Heart left ventricle (tissue), 16 donors: ENCODE measurements around the gene SMARCC1. TPM values are rescaled to one million over a fixed set of nuclear protein-coding genes. Genes with fewer than 3 reads are reported as not detected.

Source experiments
- ATAC-seq, 4 donors: fragments of 200-7000 bp; cut with Tn5 transposase; one replicate each; pipeline ENCODE4 v1.9.1; 2020 to 2022; ENCODE audit warnings: moderate library complexity in 4 of 4, mild to moderate bottlenecking in 3 of 4, moderate number of reproducible peaks in 1 of 4
- DNase-seq, 5 donors: peaks; one replicate each; pipeline ENCODE4 v3.0.0-alpha.2; 2020
- H3K27ac ChIP-seq, 12 donors: fragments of 200-600 bp; sonication (generic) in 4 of 12; one replicate each; pipeline versions ENCODE4 v1.5.0 to v1.8.0; 2016 to 2022; ENCODE audit warnings: mild to moderate bottlenecking in 2 of 12
- H3K27me3 ChIP-seq, 9 donors: fragments of 200-600 bp; sonication (generic) in 2 of 9; one replicate each; pipeline versions ENCODE4 v1.5.1 to v1.8.0; 2016 to 2022; ENCODE audit warnings: mild to moderate bottlenecking in 3 of 9
- H3K36me3 ChIP-seq, 9 donors: fragments of 200-600 bp; sonication (generic) in 2 of 9; one replicate each; pipeline versions ENCODE4 v1.5.0 to v1.8.0; 2018 to 2022; ENCODE audit warnings: mild to moderate bottlenecking in 2 of 9
- H3K4me1 ChIP-seq, 12 donors: fragments of 200-600 bp; sonication (generic) in 4 of 12; one replicate each; pipeline versions ENCODE4 v1.5.0 to v1.8.0; 2016 to 2022; ENCODE audit warnings: mild to moderate bottlenecking in 3 of 12
- H3K4me3 ChIP-seq, 12 donors: fragments of 200-600 bp; sonication (generic) in 4 of 12; one replicate each; pipeline versions ENCODE4 v1.5.0 to v1.8.0; 2017 to 2022; ENCODE audit warnings: mild to moderate bottlenecking in 9 of 12, moderate library complexity in 4 of 12
- H3K9me3 ChIP-seq, 12 donors: fragments of 200-600 bp; sonication (generic) in 4 of 12; one replicate each; pipeline versions ENCODE4 v1.5.0 to v1.8.0; 2016 to 2022; ENCODE audit warnings: mild to moderate bottlenecking in 1 of 12
- POLR2A ChIP-seq, 2 donors: fragments of 450-650 bp; IDR thresholded peaks; one replicate each; pipeline ENCODE4 v1.6.1; 2017; ENCODE audit warnings: antibody characterized with exemption in 2 of 2, mild to moderate bottlenecking in 2 of 2, moderate library complexity in 2 of 2
- WGBS, 4 donors: extraction: QIAGEN DNeasy Blood & Tissue Kit in 2 of 4; methylation state at CpG; one replicate each; pipeline versions ENCODE4 v1.1.5 to v1.1.7; 2013 to 2018; 5-methylcytosine and 5-hydroxymethylcytosine counted together
- intact Hi-C, 10 donors: fragments of 100-400 bp; cut with DNase I; formaldehyde crosslinking; loops; one replicate each; pipeline versions ENCODE4 v1.11.1 to v1.14.2; 2022
- polyA plus RNA-seq, 2 donors: library from polyadenylated mRNA; stranded (reverse); fragments of 200-250 nt; gene quantifications; one replicate each; pipeline ENCODE4 v1.2.3, GENCODE V29; 2013
- total RNA-seq, 9 donors: library from RNA; depleted of rRNA in 2 of 9; stranded (reverse); fragments of >200 nt in 2 of 9; fragmentation: NEBNext Ultra II Directional in 3 of 9; extraction: Animal tissue kit (Norgen Biotek cat#: 25700) in 3 of 9; gene quantifications; one replicate each; pipeline versions ENCODE4 v1.1.0 to v1.2.4, GENCODE V29; 2016 to 2023
- TF ChIP-seq, protein P1 (sequence below), 12 donors: fragments of 200-600 bp; sonication (generic) in 4 of 12; IDR thresholded peaks; one replicate each; pipeline versions ENCODE4 v1.5.0 to v1.8.0; 2018 to 2022; ENCODE audit warnings: antibody characterized with exemption in 12 of 12, mild to moderate bottlenecking in 5 of 12
- donor health status: ischemic (EF 13 %, LVEDD 7.1; RV severe dilation, severe dysfunction).
- donor health status: healthy with polysubstance abuse.
- donor health status: DM: no; HTN: yes; CAD: no.
- donor health status: DM: no; HTN: no; CAD: no.
- donor health status: ischemic (EF 25% LVEDD 6.9; RV normal size, moderate dysfunction).
- donor health status: ischemic (EF 25% LVEDD 5.7; RV mildly dilated, moderate dysfunction).
- donor health status: healthy.
- donor health status: DM: yes; HTN: yes; CAD: no.
- donor health status: ischemic (EF 35%, LVEDD 5.7; RV mildly dilated, moderate dysfunction).
- donor health status: nonischemic (EF 11% LVEDD 7.7; RV severe dilation, severe dysfunction).
- donor health status: DM: yes; HTN: yes; CAD: no.
- donor health status: PGD.
- donor health status: ischemic (EF 29% LVEDD 5.4; RV normal size, mild dysfunction).
- donor health status: nonischemic (EF 23%, LVEDD 6.1; RV moderate dilation, normal function).

The SMARCC1 gene
- total and polyA plus RNA-seq, 11 donors: 5.8 to 31.4 (median 25.5) TPM

DNA sequence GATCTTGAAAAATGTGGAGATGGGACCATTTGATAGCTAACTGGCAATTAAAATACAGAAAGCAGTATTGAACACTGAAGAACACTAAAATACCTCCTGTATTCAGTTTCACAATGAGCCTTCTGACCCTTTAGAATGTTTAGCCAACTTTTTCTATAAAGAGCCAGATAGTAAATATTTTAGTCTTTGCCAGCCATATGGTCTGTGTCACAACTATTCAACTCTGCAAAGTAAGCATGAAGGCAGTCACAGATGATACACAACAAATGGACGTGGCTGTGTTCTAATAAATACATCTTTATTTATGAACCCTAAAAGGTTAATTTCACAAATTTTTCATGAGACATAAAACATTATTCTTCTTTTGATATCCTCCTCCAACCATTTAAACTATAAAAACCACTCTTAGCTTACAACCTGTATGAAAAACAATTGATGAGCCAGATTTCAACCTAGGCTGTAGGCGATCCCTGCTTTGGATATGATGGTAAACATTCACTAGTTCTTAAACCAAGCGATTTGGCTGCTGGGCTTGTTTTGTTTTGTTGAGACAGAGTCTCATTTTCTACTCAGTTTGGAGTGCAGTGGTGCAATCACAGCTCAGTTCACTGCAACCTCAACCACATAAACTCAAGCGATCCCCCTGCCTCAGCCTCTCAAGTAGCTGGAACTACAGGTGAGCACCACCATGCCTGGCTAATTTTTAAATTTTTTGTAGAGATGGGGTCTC lies 189.5 kb downstream of the SMARCC1 start:
- ATAC-seq (no peak), DNase-seq (no peak)
- Histone ChIP-seq H3K27ac (no peak overlapping the region), H3K4me1 (peaks cover 0 to 6% (median 0%) of the 10 kb centered on the region in 12 donors), H3K36me3 (peaks cover 0 to 71% (median 42%) of the 10 kb centered on the region in 9 donors), H3K9me3 (no peaks in the 10 kb centered on the region), H3K27me3 (no peaks in the 10 kb centered on the region), H3K4me3 (no peak overlapping the region)
- intact Hi-C loops: no loop called here
- WGBS, 4 donors: 89 to 94% (median 92%) methylated on average over 4 of the region's 4 CpGs
- TF ChIP-seq, protein P1, sequence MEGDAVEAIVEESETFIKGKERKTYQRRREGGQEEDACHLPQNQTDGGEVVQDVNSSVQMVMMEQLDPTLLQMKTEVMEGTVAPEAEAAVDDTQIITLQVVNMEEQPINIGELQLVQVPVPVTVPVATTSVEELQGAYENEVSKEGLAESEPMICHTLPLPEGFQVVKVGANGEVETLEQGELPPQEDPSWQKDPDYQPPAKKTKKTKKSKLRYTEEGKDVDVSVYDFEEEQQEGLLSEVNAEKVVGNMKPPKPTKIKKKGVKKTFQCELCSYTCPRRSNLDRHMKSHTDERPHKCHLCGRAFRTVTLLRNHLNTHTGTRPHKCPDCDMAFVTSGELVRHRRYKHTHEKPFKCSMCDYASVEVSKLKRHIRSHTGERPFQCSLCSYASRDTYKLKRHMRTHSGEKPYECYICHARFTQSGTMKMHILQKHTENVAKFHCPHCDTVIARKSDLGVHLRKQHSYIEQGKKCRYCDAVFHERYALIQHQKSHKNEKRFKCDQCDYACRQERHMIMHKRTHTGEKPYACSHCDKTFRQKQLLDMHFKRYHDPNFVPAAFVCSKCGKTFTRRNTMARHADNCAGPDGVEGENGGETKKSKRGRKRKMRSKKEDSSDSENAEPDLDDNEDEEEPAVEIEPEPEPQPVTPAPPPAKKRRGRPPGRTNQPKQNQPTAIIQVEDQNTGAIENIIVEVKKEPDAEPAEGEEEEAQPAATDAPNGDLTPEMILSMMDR (IDR thresholded peaks at IDR 0.05): no peak
- no peak for TF ChIP-seq POLR2A (IDR thresholded peaks at IDR 0.05)

DNA sequence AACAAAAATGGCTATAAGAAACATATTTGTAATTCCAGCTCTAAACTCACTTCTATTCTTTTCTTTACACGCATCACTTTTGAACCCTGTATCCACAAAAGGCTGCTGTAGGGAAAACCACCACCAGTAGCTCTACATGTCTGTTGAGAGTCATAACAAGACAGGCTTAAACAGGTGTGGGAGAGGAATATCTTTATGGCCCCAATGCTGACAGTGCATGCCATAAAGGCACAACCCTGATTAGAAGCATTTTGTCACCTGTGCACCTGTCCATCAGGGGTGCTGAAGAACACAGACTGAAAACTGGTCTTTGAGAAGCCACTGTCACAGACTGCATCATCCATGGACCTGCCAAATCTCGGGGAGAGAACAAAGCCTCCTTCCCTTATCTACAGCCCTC lies 191.5 kb downstream of the SMARCC1 start:
- intact Hi-C loops: no loop called here
- H3K9me3 ChIP-seq: no peaks in the 10 kb centered on the region
- no peak overlapping the region for H3K27ac ChIP-seq
- no peak for DNase-seq
- peaks cover 0 to 6% (median 0%) of the 10 kb centered on the region in 12 donors for H3K4me1 ChIP-seq
- 78 to 91% (median 83%) methylated on average over 2 of the region's 2 CpGs for WGBS, 4 donors
- no peak for ATAC-seq
- no peak overlapping the region for H3K4me3 ChIP-seq
- H3K36me3 ChIP-seq: peaks cover 0 to 84% (median 61%) of the 10 kb centered on the region in 9 donors
- TF ChIP-seq, protein P1 (IDR thresholded peaks at IDR 0.05): no peak
- TF ChIP-seq POLR2A (IDR thresholded peaks at IDR 0.05): no peak
- H3K27me3 ChIP-seq: no peaks in the 10 kb centered on the region

DNA sequence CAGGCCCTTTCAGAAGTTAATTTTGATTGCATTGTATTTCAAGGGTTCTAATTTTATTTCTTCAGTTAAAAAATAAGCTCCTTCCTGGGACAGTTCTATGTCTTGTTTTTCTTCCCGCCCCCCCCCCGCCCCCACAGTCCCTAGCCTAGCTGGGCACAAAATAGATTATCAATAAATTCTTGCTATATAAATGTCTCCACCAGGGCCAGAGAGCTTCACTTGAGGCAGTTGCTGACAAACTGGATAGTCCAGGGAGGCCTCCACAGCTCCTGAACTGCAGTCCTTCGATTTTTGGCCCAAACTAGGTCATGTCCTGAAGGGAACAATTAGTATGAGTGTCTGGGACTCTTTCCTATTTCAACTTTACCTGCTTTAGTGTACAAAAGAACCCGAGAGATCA lies 193.1 kb downstream of the SMARCC1 start:
- peaks cover 0 to 77% (median 53%) of the 10 kb centered on the region in 9 donors for H3K36me3 ChIP-seq

DNA sequence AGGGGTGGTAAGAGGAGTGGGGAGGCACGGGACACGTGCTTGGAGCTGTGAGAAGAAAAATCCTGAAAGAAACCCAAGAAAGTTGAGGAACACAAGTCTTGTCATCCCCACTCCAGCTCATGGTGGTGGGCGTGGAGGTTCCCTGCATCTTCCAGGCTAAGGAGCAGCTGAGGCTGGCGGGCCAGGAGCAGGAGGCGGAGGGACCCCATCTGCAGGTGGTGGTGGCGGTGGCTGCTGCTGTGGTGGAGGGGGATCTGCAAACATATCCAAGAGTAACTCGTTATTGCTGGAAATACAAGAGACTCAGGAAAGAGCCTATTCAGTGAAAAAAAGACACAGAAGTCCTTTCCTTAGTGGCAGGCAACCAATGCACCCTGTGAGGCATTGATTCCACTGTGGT lies 193.6 kb downstream of the SMARCC1 start:
- Histone ChIP-seq H3K36me3 (peaks cover 0 to 73% (median 50%) of the 10 kb centered on the region in 9 donors), H3K9me3 (no peaks in the 10 kb centered on the region), H3K4me1 (peaks cover 0 to 6% (median 0%) of the 10 kb centered on the region in 12 donors), H3K4me3 (no peak overlapping the region), H3K27me3 (no peaks in the 10 kb centered on the region), H3K27ac (no peak overlapping the region)
- TF ChIP-seq, protein P1 (IDR thresholded peaks at IDR 0.05): no peak
- no peak for TF ChIP-seq POLR2A (IDR thresholded peaks at IDR 0.05)
- intact Hi-C loops: no loop called here
- WGBS, 4 donors: 95 to 98% (median 97%) methylated on average over 7 of the region's 7 CpGs
- DNase-seq (no peak), ATAC-seq (no peak)

More for the DNA sequence above, 193.1 kb downstream of the SMARCC1 start:
- no peak for TF ChIP-seq POLR2A (IDR thresholded peaks at IDR 0.05)
- TF ChIP-seq, protein P1 (IDR thresholded peaks at IDR 0.05): no peak
- Histone ChIP-seq H3K4me3 (no peak overlapping the region), H3K4me1 (peaks cover 0 to 6% (median 0%) of the 10 kb centered on the region in 12 donors), H3K27ac (no peak overlapping the region), H3K9me3 (no peaks in the 10 kb centered on the region), H3K27me3 (no peaks in the 10 kb centered on the region)
- DNase-seq: no peak
- 93 to 99% (median 95%) methylated on average over 4 of the region's 4 CpGs for WGBS, 4 donors
- no peak for ATAC-seq
- intact Hi-C loops: no loop called here
